SH-SY5Y (cell line): ENCODE data around the gene ADAM15.

ENCODE experiments used
- GATA2 ChIP-seq: IDR thresholded peaks from 2 replicates; pipeline ENCODE4 v1.6.1; 2011; ENCODE audit warnings: mild to moderate bottlenecking, low read depth, low read length
- GATA3 ChIP-seq: IDR thresholded peaks from 2 replicates; pipeline ENCODE4 v1.6.1; 2011; ENCODE audit warnings: low read depth, mild to moderate bottlenecking, low read length, moderate library complexity

DNA sequence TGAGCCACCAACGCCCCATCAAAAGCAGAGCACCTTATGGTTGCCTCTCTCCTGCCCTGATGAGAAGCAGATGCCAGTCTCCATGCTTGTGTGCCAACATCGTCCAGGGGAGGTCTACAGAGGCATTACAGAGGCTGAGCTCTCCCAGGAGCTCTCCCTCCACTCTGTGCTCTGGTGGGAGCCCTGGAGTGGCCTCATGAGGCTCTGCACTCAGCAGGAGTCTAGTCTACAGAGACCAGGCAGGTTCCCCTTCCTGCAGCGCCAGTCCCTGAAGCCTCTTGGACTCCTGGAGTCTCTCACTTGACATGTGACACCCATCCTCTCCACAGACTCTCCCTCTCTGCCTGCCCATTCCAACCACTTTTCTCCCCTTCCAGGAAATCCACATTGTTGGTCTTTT lies 14.1 kb upstream of the ADAM15 start:
- TF ChIP-seq GATA2 (no peak), GATA3 (no peak)
